IMR-90 (cell line): Measurements from ENCODE around the gene STARD3. TPM values are rescaled to one million over a fixed set of nuclear protein-coding genes. Genes with fewer than 3 reads are reported as not detected.
A peak's percentile ranks its signal among the peaks of the same experiment; 100 is the strongest.

ENCODE experiments used
- ATAC-seq: fragments of 200-7000 bp; cut with Tn5 transposase; 2 replicates; pipeline ENCODE4 v1.9.1; 2020; ENCODE audit warnings: low read depth, mild to moderate bottlenecking, moderate library complexity
- BruUV-seq: library from RNA; stranded (reverse); fragments of 400-500 nt; replicated peaks from 2 replicates; lab custom pipeline; 2021; lab: Mats Ljungman, UMichigan
- CTCF ChIA-PET: fragments of 300-600 bp; formaldehyde crosslinking; extraction: SDS; loops from one replicate; lab custom pipeline; 2021; ENCODE audit warnings: antibody characterized with exemption; lab: Yijun Ruan, JAX
- POLR2A ChIA-PET: fragments of 300-600 bp; sonication (Branson Sonifier 250); formaldehyde crosslinking; loops from one replicate; lab custom pipeline; 2022; ENCODE audit warnings: antibody characterized with exemption; ENCODE audit not compliant: unreplicated experiment; lab: Charles Lee
- DNase-seq: peaks from one replicate; pipeline ENCODE4 v3.0.0; 2013
- H2AFZ ChIP-seq: replicated peaks from 2 replicates; pipeline ENCODE3; 2013; ENCODE audit warnings: low read length, mild to moderate bottlenecking; ENCODE audit not compliant: poor library complexity
- H2AK5ac ChIP-seq: 2 replicates; pipeline ENCODE4 v1.6.1; 2013; ENCODE audit warnings: low read depth, low read length, inconsistent platforms
- H2AK9ac ChIP-seq: replicated peaks from 2 replicates; pipeline ENCODE3; 2013; ENCODE audit warnings: mild to moderate bottlenecking, low read depth, low read length, moderate library complexity; ENCODE audit not compliant: poor library complexity
- H2BK120ac ChIP-seq: 2 replicates; pipeline ENCODE4 v1.6.1; 2013; ENCODE audit warnings: low read depth, low read length, inconsistent platforms
- H2BK15ac ChIP-seq: 3 replicates; pipeline ENCODE4 v1.6.1; 2013; ENCODE audit warnings: low read depth, low read length, inconsistent platforms
- H2BK20ac ChIP-seq: 2 replicates; pipeline ENCODE4 v1.6.1; 2013; ENCODE audit warnings: low read depth, mild to moderate bottlenecking, inconsistent platforms, low read length, moderate library complexity
- H2BK5ac ChIP-seq: 2 replicates; pipeline ENCODE4 v1.6.1; 2013; ENCODE audit warnings: mild to moderate bottlenecking, low read depth, low read length, inconsistent platforms; ENCODE audit not compliant: poor library complexity, severe bottlenecking
- H3K14ac ChIP-seq: replicated peaks from 2 replicates; pipeline ENCODE4 v1.6.1; 2013; ENCODE audit warnings: low read depth, low read length, inconsistent platforms
- H3K18ac ChIP-seq: 2 replicates; pipeline ENCODE4 v1.6.1; 2013; ENCODE audit warnings: low read depth, low read length, control low read depth
- H3K23ac ChIP-seq: 2 replicates; pipeline ENCODE4 v1.6.1; 2013; ENCODE audit warnings: low read depth, low read length, inconsistent platforms
- H3K27ac ChIP-seq: 2 replicates; pipeline ENCODE4 v1.5.1; 2013; ENCODE audit warnings: mild to moderate bottlenecking, control low read depth, low read length; ENCODE audit not compliant: insufficient read depth
- H3K27me3 ChIP-seq: 2 replicates; pipeline ENCODE4 v1.6.1; 2013; ENCODE audit warnings: low read length; ENCODE audit not compliant: control insufficient read depth, insufficient read depth
- H3K36me3 ChIP-seq: 2 replicates; pipeline ENCODE4 v1.6.1; 2013; ENCODE audit warnings: low read length, mixed read lengths; ENCODE audit not compliant: control insufficient read depth, insufficient read depth
- H3K4ac ChIP-seq: 2 replicates; pipeline ENCODE4 v1.6.1; 2013; ENCODE audit warnings: low read depth, low read length, inconsistent platforms
- H3K4me1 ChIP-seq: 2 replicates; pipeline ENCODE4 v1.6.1; 2013; ENCODE audit warnings: low read length, mixed read lengths; ENCODE audit not compliant: control insufficient read depth, insufficient read depth
- H3K4me2 ChIP-seq: 2 replicates; pipeline ENCODE4 v1.6.1; 2013; ENCODE audit warnings: low read depth, mild to moderate bottlenecking, control low read depth, low read length, moderate library complexity
- H3K4me3 ChIP-seq: 2 replicates; pipeline ENCODE4 v1.5.1; 2013; ENCODE audit warnings: low read depth, mild to moderate bottlenecking, control low read depth, low read length, moderate library complexity; ENCODE audit not compliant: insufficient read depth
- H3K56ac ChIP-seq: 2 replicates; pipeline ENCODE4 v1.6.1; 2013; ENCODE audit warnings: low read length, inconsistent platforms; ENCODE audit not compliant: insufficient read depth; ENCODE audit errors: extremely low read depth
- H3K79me1 ChIP-seq, 2 experiments: 2 replicates each; pipeline ENCODE4 v1.6.1; 2013; ENCODE audit warnings: low read length in 2 of 2, inconsistent platforms in 1 of 2, low read depth in 1 of 2
- H3K9ac ChIP-seq: 2 replicates; pipeline ENCODE4 v1.6.1; 2013; ENCODE audit warnings: low read depth, low read length, control low read depth
- H3K9me1 ChIP-seq: 2 replicates; pipeline ENCODE4 v1.6.1; 2013; ENCODE audit warnings: low read length, inconsistent platforms; ENCODE audit not compliant: insufficient read depth
- H3K9me3 ChIP-seq: 2 replicates; pipeline ENCODE4 v1.6.1; 2013; ENCODE audit warnings: low read length; ENCODE audit not compliant: control insufficient read depth, insufficient read depth
- H4K20me1 ChIP-seq: 2 replicates; pipeline ENCODE4 v1.6.1; 2013; ENCODE audit warnings: low read length, inconsistent platforms; ENCODE audit not compliant: insufficient read depth
- H4K5ac ChIP-seq: 2 replicates; pipeline ENCODE4 v1.6.1; 2013; ENCODE audit warnings: mild to moderate bottlenecking, low read depth, low read length, control low read depth
- H4K8ac ChIP-seq, 2 experiments: 2 replicates each; pipeline ENCODE4 v1.6.1; 2013; ENCODE audit warnings: low read depth in 2 of 2, low read length in 2 of 2, control low read depth in 1 of 2, inconsistent platforms in 1 of 2
- H4K91ac ChIP-seq: 2 replicates; pipeline ENCODE4 v1.6.1; 2013; ENCODE audit warnings: low read depth, low read length, inconsistent platforms; ENCODE audit not compliant: insufficient read depth
- CHD1 ChIP-seq: IDR thresholded peaks from 2 replicates; pipeline ENCODE4 v1.6.1; 2012; ENCODE audit warnings: low read depth, low read length, improper control_type of control experiment
- ELK1 ChIP-seq: fragments of 150-350 bp; IDR thresholded peaks from 2 replicates; pipeline ENCODE4 v1.6.1; 2016; ENCODE audit warnings: low read depth, mild to moderate bottlenecking, low read length, moderate library complexity, borderline replicate concordance
- MAZ ChIP-seq: IDR thresholded peaks from 2 replicates; pipeline ENCODE4 v1.6.1; 2012; ENCODE audit warnings: low read depth, mild to moderate bottlenecking, low read length, improper control_type of control experiment, moderate library complexity, borderline replicate concordance
- RAD21 ChIP-seq: IDR thresholded peaks from 2 replicates; pipeline ENCODE4 v1.6.1; 2012; ENCODE audit warnings: low read length, improper control_type of control experiment
- RCOR1 ChIP-seq: IDR thresholded peaks from 2 replicates; pipeline ENCODE4 v1.6.1; 2012; ENCODE audit warnings: mild to moderate bottlenecking, low read length, improper control_type of control experiment; ENCODE audit not compliant: insufficient replicate concordance
- SMC3 ChIP-seq: fragments of 150-350 bp; IDR thresholded peaks from 2 replicates; pipeline ENCODE4 v1.6.1; 2016; ENCODE audit warnings: low read depth, mild to moderate bottlenecking, antibody characterized with exemption, low read length, moderate library complexity
- WGBS, 2 experiments: methylation state at CpG; one replicate each; pipeline versions ENCODE4 v1.1.5 to v1.1.7; 2013; ENCODE audit warnings: missing lambda C conversion rate in 2 of 2; ENCODE audit not compliant: insufficient read length in 1 of 2; ENCODE audit errors: extremely low coverage in 2 of 2; 5-methylcytosine and 5-hydroxymethylcytosine counted together
- dilution Hi-C: fragments of 300-500 bp; cut with HindIII; formaldehyde crosslinking; loops from one replicate; pipeline ENCODE4 v1.14.3; 2018; ENCODE audit warnings: low sequenced_read_pairs; ENCODE audit not compliant: unreplicated experiment
- in situ Hi-C: fragments of 300-500 bp; cut with MboI; formaldehyde crosslinking; loops from 3 replicates; pipeline ENCODE4 v1.14.3; 2019; ENCODE audit warnings: low sequenced_read_pairs, inconsistent platforms, mixed read lengths
- intact Hi-C: fragments of 100-400 bp; cut with micrococcal nuclease; formaldehyde crosslinking; loops from 2 replicates; pipeline ENCODE4 v1.10.0; 2022
- polyA plus RNA-seq, 3 experiments: library from polyadenylated mRNA; depleted of rRNA; stranded (reverse); fragments of >200 nt; gene quantifications; 2 replicates each; pipeline ENCODE4 v1.2.3, GENCODE V29; 2012; ENCODE audit warnings: low replicate concordance in 1 of 3
- total RNA-seq: library from RNA; depleted of rRNA; stranded (reverse); fragments of >200 nt; gene quantifications from 2 replicates; pipeline ENCODE4 v1.2.3, GENCODE V29; 2012
- TF ChIP-seq, protein P1 (sequence below): conservative IDR thresholded peaks from 2 replicates; pipeline ENCODE4 v1.5.1; 2012; ENCODE audit warnings: mild to moderate bottlenecking, low read depth, low read length, improper control_type of control experiment

The STARD3 gene
- total and polyA plus RNA-seq, 2 of the 4 experiments (the other 2 are of a cell fraction): 8.1 to 50.4 TPM

DNA sequence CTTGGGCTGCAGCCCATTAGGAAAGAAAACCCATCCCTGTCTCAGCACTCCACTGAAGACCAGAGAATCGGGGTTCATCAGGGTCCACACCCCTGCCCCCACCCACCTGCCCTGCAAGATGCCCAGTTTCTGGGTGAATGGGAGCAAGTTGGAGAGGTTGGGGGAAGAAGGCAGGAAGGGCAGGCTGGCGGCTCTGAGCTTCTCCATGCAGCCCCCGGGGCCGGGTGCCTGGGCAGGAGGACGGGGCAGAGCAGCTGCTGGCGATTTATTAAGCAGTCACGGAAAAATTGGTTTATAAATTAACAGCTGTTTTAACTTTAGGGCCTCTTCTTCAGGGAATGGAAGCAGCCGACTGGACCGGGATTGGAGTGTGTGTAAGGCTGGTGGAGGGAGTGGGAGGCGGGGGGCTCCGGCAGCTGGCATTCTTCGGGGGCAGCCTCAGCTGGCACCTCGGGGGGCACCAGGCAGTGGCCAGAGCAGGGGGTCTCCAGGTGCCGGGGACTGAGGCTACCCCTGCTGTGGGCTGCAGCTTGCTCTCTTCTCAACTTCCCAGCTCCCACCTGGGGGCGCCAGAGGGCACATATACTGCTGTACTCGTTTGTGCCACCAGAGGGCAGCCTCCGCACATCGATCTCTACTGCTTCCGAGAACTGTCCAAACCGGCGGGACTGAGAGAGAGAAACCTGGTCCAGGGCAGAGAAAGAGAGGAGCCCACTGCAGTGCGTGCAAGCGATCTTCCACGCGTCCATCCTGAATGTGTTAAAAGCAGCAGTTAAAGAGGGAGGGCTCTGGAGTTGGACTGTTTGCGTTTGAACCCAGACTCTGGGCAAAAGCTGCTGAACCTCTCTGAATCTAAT is 15.2 kb upstream of the STARD3 start:
- Histone ChIP-seq H4K91ac (no peak overlapping the region), H3K79me1 (no peaks in the 10 kb centered on the region), H2AFZ (peak overlapping the region; percentile 85), H3K56ac (no peak overlapping the region), H3K27me3 (peaks cover 51% of the 10 kb centered on the region), H3K9me1 (no peaks in the 10 kb centered on the region), H3K36me3 (no peaks in the 10 kb centered on the region), H4K8ac (no peak overlapping the region), H2AK5ac (no peak overlapping the region), H3K14ac (no peak overlapping the region), H3K18ac (no peak overlapping the region), H2BK20ac (no peak overlapping the region), H4K20me1 (no peaks in the 10 kb centered on the region), H3K4ac (no peak overlapping the region), H2BK15ac (no peak overlapping the region), H3K27ac (no peak overlapping the region), H3K4me1 (peaks cover 1% of the 10 kb centered on the region; the same call in 1 of the 2 replicates), H2BK120ac (no peak overlapping the region), H3K23ac (no peak overlapping the region; the same call in 1 of the 2 replicates), H2AK9ac (peak overlapping the region; percentile 77), H4K5ac (no peak overlapping the region), H3K9me3 (no peaks in the 10 kb centered on the region), H3K4me3 (no peak overlapping the region), H3K9ac (0 out of 2 replicates have a peak overlapping the region, but pooled peaks have one; percentile 3), H2BK5ac (no peak overlapping the region), H3K4me2 (peak overlapping the region; percentile 74)
- dilution Hi-C loops (no loop called here), in situ Hi-C loops (loop anchor here (5.0 kb wide), 1 partner anchor 79 kb away; no protein-coding TSS in a partner anchor), intact Hi-C loops (loop anchor here (1.0 to 10.0 kb wide), 3 partner anchors 51 to 363 kb away; partner anchors contain the start of gene PSMD3)
- 8% methylated on average over 11 of the region's 26 CpGs; no CpG with 5 or more reads in 1 of the 2 experiments for WGBS, 2 experiments
- TF ChIP-seq RCOR1 (no peak), SMC3 (peak; percentile 97), MAZ (peak; percentile 35; the same call in 1 of the 2 replicates), RAD21 (peak; percentile 93), CHD1 (no peak), ELK1 (no peak)
- TF ChIP-seq, protein P1, sequence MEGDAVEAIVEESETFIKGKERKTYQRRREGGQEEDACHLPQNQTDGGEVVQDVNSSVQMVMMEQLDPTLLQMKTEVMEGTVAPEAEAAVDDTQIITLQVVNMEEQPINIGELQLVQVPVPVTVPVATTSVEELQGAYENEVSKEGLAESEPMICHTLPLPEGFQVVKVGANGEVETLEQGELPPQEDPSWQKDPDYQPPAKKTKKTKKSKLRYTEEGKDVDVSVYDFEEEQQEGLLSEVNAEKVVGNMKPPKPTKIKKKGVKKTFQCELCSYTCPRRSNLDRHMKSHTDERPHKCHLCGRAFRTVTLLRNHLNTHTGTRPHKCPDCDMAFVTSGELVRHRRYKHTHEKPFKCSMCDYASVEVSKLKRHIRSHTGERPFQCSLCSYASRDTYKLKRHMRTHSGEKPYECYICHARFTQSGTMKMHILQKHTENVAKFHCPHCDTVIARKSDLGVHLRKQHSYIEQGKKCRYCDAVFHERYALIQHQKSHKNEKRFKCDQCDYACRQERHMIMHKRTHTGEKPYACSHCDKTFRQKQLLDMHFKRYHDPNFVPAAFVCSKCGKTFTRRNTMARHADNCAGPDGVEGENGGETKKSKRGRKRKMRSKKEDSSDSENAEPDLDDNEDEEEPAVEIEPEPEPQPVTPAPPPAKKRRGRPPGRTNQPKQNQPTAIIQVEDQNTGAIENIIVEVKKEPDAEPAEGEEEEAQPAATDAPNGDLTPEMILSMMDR: peak; percentile 100; the same call in 1 of the 2 replicates
- DNase-seq: peak; percentile 69
- no TSS peak for BruUV-seq
- ChIA-PET POLR2A (no interaction called here), CTCF (interaction anchor here (0.6 to 1.3 kb wide), 20 partner anchors 9 to 493 kb away, joined by 3 to 11 read pairs (median 4); partner anchors contain the start of genes MIEN1, PGAP3 and TCAP)
- peak; percentile 79 for ATAC-seq
